Endothelial cell (in vitro differentiated cells): ENCODE results near the gene ZNF423. TPM values are rescaled to one million over a fixed set of nuclear protein-coding genes. Genes with fewer than 3 reads are reported as not detected.

Source experiments
- DNase-seq: peaks from one replicate; pipeline ENCODE4 v3.0.0; 2021; ENCODE audit warnings: low spot score
- H3K27ac Mint-ChIP-seq: one replicate; pipeline ENCODE4 v1.8.0; 2021; ENCODE audit warnings: mixed read lengths, inconsistent platforms; ENCODE audit not compliant: unreplicated experiment
- H3K27me3 Mint-ChIP-seq: one replicate; pipeline ENCODE4 v1.8.0; 2021; ENCODE audit warnings: mild to moderate bottlenecking, moderate library complexity, mixed read lengths, inconsistent platforms; ENCODE audit not compliant: unreplicated experiment
- H3K36me3 Mint-ChIP-seq: one replicate; pipeline ENCODE4 v1.8.0; 2021; ENCODE audit warnings: mild to moderate bottlenecking, low read depth, mixed read lengths, inconsistent platforms; ENCODE audit not compliant: unreplicated experiment
- H3K4me1 Mint-ChIP-seq: one replicate; pipeline ENCODE4 v1.8.0; 2021; ENCODE audit warnings: mild to moderate bottlenecking, mixed read lengths, inconsistent platforms; ENCODE audit not compliant: unreplicated experiment
- H3K4me3 Mint-ChIP-seq: one replicate; pipeline ENCODE4 v1.8.0; 2021; ENCODE audit warnings: mild to moderate bottlenecking, mixed read lengths, inconsistent platforms; ENCODE audit not compliant: unreplicated experiment
- H3K9me3 Mint-ChIP-seq: one replicate; pipeline ENCODE4 v1.8.0; 2021; ENCODE audit warnings: mixed read lengths, inconsistent platforms; ENCODE audit not compliant: unreplicated experiment
- CTCF ChIP-seq: fragments of 200-600 bp; sonication (generic); IDR thresholded peaks from one replicate; pipeline ENCODE4 v1.5.0; 2021; ENCODE audit warnings: antibody characterized with exemption; ENCODE audit not compliant: unreplicated experiment
- total RNA-seq: library from RNA; stranded (reverse); fragmentation: NEBNext Ultra II Directional; extraction: Animal tissue kit (Norgen Biotek cat#: 25700); gene quantifications from one replicate; pipeline ENCODE4 v1.2.1, GENCODE V29; 2021; ENCODE audit not compliant: unreplicated experiment

The ZNF423 gene
- total RNA-seq, 1 donor from 2014 or later, result 44.8 TPM

DNA sequence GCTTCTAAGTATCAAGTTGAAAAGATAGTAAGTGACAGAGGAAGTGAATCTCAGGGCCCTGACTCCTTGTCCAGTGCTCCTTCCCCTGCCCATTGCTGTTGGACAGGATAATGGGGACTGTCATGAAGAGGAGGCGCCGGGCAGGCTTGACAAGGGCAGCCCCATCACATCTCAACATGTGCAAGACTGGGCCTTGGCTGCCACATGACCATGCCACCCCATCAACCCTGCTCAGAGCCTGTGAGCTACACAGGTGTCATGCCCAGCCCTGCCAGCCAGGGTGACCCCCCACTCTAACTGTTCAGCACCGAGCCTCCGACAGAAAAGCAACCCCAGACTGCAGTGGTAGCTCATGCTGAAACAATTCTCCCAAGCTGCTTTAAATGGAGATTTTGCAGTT lies 310.7 kb downstream of the ZNF423 start:
- Mint-ChIP-seq H3K4me3 (no peak overlapping the region), H3K36me3 (peaks cover 11% of the 10 kb centered on the region), H3K27ac (no peak overlapping the region), H3K27me3 (peaks cover 10% of the 10 kb centered on the region), H3K4me1 (no peaks in the 10 kb centered on the region), H3K9me3 (no peaks in the 10 kb centered on the region)
- TF ChIP-seq CTCF, result no peak
- DNase-seq, result no peak

DNA sequence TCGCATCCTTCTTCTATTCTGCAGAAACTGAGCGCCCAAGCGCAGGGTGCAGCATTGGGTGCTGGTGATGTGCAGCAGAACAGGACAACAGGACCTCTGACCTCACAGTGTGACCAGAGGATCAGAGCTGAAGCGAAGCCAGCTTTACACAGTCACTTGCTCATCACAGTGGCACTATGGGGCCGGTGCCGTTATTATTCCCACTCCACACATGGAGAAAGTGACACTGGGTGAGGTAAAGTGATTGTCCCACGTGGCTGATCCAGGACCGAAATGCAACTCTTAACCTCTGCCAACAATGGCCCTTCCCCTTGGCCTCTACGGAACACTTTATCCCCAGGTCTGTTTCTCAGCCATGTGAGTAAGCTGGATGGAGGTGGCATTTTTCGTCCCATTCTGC lies 311.1 kb downstream of the ZNF423 start:
- TF ChIP-seq CTCF, result no peak
- Mint-ChIP-seq H3K27ac (no peak overlapping the region), H3K9me3 (no peaks in the 10 kb centered on the region), H3K36me3 (peaks cover 11% of the 10 kb centered on the region), H3K27me3 (peaks cover 10% of the 10 kb centered on the region), H3K4me3 (no peak overlapping the region), H3K4me1 (no peaks in the 10 kb centered on the region)
- DNase-seq, result no peak

DNA sequence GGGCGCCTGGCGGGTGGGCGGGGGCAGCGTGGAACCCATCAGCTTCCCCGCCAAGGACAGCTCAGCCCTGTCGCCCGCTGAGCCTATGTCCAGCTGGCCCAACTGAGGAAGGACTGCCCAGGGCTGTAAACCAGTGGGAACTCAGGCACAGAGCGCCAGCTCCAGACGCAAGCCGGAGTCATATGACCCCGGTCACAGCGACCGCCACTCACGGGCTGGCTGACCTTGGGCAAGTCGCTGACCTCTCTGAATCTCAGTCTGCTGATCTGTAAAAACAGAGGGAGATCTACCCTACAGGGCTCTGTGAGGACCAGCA lies 312.3 kb downstream of the ZNF423 start:
- Mint-ChIP-seq H3K9me3 (no peaks in the 10 kb centered on the region), H3K36me3 (peaks cover 11% of the 10 kb centered on the region), H3K27me3 (peaks cover 12% of the 10 kb centered on the region), H3K4me1 (no peaks in the 10 kb centered on the region), H3K4me3 (no peak overlapping the region), H3K27ac (no peak overlapping the region)
- DNase-seq, result no peak
- no peak for TF ChIP-seq CTCF

DNA sequence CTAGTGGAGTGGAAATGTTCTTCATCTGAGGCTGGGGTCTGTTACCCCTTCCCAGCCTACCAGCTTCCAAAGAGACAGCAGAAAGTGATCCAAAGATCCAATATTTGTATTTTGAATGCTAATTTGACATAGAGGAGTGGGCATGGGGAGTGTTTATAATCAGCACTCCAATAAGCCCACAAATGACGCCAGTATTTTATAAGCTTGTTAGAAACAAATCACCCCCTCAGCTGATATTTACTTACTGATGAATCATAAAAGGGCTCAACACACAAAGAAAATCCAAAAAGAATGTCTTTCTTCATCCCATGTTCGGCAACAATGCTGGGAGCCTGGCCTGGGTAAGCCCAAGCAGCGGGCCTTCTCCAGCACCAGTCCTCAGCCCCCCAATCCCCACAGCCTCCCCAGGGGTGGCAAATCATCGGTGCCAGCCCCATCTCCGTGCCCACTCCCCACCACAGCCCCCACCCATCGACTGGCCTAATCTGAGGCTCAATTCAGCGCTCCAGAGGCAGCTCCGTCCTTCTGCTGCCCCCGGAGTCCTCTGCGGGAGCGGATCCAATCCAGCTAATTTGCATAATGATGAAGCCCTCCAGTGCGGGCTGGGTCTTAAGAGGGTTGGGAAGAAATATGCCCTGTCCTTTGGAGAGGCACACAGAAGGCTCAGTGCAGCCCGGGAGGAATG lies 312.8 kb downstream of the ZNF423 start:
- TF ChIP-seq CTCF, result no peak
- Mint-ChIP-seq H3K27ac (no peak overlapping the region), H3K4me1 (no peaks in the 10 kb centered on the region), H3K27me3 (peaks cover 15% of the 10 kb centered on the region), H3K9me3 (no peaks in the 10 kb centered on the region), H3K36me3 (peaks cover 11% of the 10 kb centered on the region), H3K4me3 (no peak overlapping the region)
- no peak for DNase-seq

DNA sequence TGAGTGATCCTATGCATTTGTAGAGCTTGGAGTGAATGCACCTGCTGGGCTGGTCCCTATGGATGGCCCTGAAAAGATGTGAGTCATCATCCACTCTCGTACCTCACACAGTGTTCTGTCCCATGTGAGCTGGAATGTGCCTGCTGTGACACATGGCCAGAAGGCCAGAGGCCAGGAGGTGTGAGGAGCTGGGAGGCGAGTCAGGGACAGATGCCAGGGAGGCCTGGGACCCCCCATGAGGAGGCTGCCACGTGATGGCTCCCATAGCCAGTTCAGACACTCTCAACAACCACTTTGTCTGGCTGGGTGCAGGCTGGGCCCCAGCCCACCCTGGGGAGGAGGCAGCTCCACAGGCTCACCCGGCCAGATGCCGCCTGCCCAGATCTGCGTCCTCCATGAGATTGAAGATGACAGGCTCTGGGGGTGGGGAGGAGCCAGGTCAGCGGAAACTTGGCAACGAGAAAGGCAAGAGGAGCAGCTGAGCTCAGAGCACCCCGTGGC lies 313.5 kb downstream of the ZNF423 start:
- Mint-ChIP-seq H3K4me1 (no peaks in the 10 kb centered on the region), H3K27ac (no peak overlapping the region), H3K9me3 (no peaks in the 10 kb centered on the region), H3K36me3 (peaks cover 11% of the 10 kb centered on the region), H3K27me3 (peaks cover 15% of the 10 kb centered on the region), H3K4me3 (no peak overlapping the region)
- TF ChIP-seq CTCF, result no peak
- DNase-seq, result no peak
